K562 (cell line): ENCODE data around the gene MYBPHL. TPM values are rescaled to one million over a fixed set of nuclear protein-coding genes. Genes with fewer than 3 reads are reported as not detected.

Experiments
- CEBPB ChIP-seq: fragments of 450-650 bp; IDR thresholded peaks from 2 replicates; pipeline ENCODE4 v1.6.1; 2016; ENCODE audit warnings: missing genetic modification characterization, missing compliant biosample characterization
- GATA2 ChIP-seq: sonication (generic); formaldehyde crosslinking; IDR thresholded peaks from 2 replicates; pipeline ENCODE4 v1.4.0; 2020; ENCODE audit warnings: mild to moderate bottlenecking, missing genetic modification reagents
- HSF4 ChIP-seq: fragments of 250-450 bp; sonication (Bioruptor Pico); IDR thresholded peaks from 2 replicates; pipeline ENCODE4 v2.1.2; 2022; ENCODE audit warnings: mild to moderate bottlenecking, moderate library complexity, borderline replicate concordance
- IRF2 ChIP-seq: sonication (generic); formaldehyde crosslinking; IDR thresholded peaks from 2 replicates; pipeline ENCODE4 v1.8.1; 2022; ENCODE audit warnings: mild to moderate bottlenecking, missing genetic modification reagents
- JUN ChIP-seq, 2 experiments: sonication (generic) in 1 of 2; formaldehyde crosslinking in 1 of 2; IDR thresholded peaks; 2 replicates each; pipeline versions ENCODE4 v1.6.1 to v1.8.0; 2012 to 2022; ENCODE audit warnings: borderline replicate concordance in 2 of 2, mild to moderate bottlenecking in 2 of 2, improper control_type of control experiment in 1 of 2, low read depth in 1 of 2, low read length in 1 of 2, missing genetic modification reagents in 1 of 2
- NR4A1 ChIP-seq, 2 experiments: fragments of 250-450 bp in 1 of 2; fragments of 450-650 bp in 1 of 2; sonication (Bioruptor Pico) in 1 of 2; IDR thresholded peaks; 2 replicates each; pipeline versions ENCODE4 v1.4.0 to v1.6.1; 2016 to 2020; ENCODE audit warnings: mild to moderate bottlenecking in 2 of 2, missing compliant biosample characterization in 1 of 2, missing genetic modification characterization in 1 of 2, moderate library complexity in 1 of 2
- POLR2A ChIP-seq: fragments of 450-650 bp; conservative IDR thresholded peaks from 2 replicates; pipeline ENCODE4 v1.6.1; 2016
- ZBTB7A ChIP-seq: IDR thresholded peaks from 2 replicates; pipeline ENCODE4 v1.6.1; 2011; ENCODE audit warnings: low read depth, mild to moderate bottlenecking, low read length, moderate library complexity, borderline replicate concordance; ENCODE audit not compliant: control insufficient read depth
- ZNF224 ChIP-seq: sonication (generic); formaldehyde crosslinking; IDR thresholded peaks from 2 replicates; pipeline ENCODE4 v1.8.0; 2022; ENCODE audit warnings: mild to moderate bottlenecking, missing genetic modification reagents
- ZNF444 ChIP-seq: fragments of 250-450 bp; sonication (Bioruptor Pico); IDR thresholded peaks from 2 replicates; pipeline ENCODE4 v1.4.0; 2020; ENCODE audit warnings: mild to moderate bottlenecking, moderate library complexity
- polyA plus RNA-seq, 8 experiments: library from polyadenylated mRNA; depleted of rRNA in 4 of 8; stranded (reverse) in 5 of 8; unstranded in 3 of 8; fragments of >200 nt; fragmentation: Nextera tagmentation in 2 of 8; fragmentation: Illumina TruSeq in 1 of 8; extraction: Ambion mirVana in 2 of 8; extraction: Trizol in 1 of 8; gene quantifications; 2 replicates each; pipeline versions ENCODE4 v1.2.1 to v1.2.3, GENCODE V29; 2011 to 2014; ENCODE audit warnings: inconsistent platforms in 1 of 8, missing spikeins in 1 of 8
- total RNA-seq, 7 experiments: library from RNA; depleted of rRNA in 6 of 7; stranded (reverse); fragments of >200 nt in 6 of 7; fragmentation: Illumina TruSeq in 2 of 7; extraction: Trizol in 2 of 7; gene quantifications; 2 replicates each; pipeline versions ENCODE4 v1.2.1 to v1.2.3, GENCODE V29; 2011 to 2021; ENCODE audit warnings: low replicate concordance in 1 of 7
- TF ChIP-seq, protein P1 (sequence below): fragments of 450-650 bp; formaldehyde crosslinking; IDR thresholded peaks from 2 replicates; pipeline ENCODE4 v1.4.0; 2022; ENCODE audit warnings: missing genetic modification characterization
- TF ChIP-seq, protein P2 (sequence below): fragments of 250-450 bp; sonication (Bioruptor Pico); IDR thresholded peaks from 2 replicates; pipeline ENCODE4 v1.9.0; 2021; ENCODE audit warnings: mild to moderate bottlenecking, inconsistent platforms
- TF ChIP-seq, protein P3 (sequence below): sonication (generic); formaldehyde crosslinking; IDR thresholded peaks from 2 replicates; pipeline ENCODE4 v1.8.0; 2022; ENCODE audit warnings: mild to moderate bottlenecking, missing genetic modification reagents, borderline replicate concordance
- TF ChIP-seq, protein P4 (sequence below): fragments of 450-650 bp; formaldehyde crosslinking; IDR thresholded peaks from 2 replicates; pipeline ENCODE4 v1.4.0; 2020; ENCODE audit warnings: mild to moderate bottlenecking, mixed read lengths
- TF ChIP-seq, protein P5 (sequence below): fragments of 450-650 bp; IDR thresholded peaks from 2 replicates; pipeline ENCODE4 v1.6.1; 2016; ENCODE audit warnings: borderline replicate concordance

MYBPHL gene
- total and polyA plus RNA-seq, 9 of the 15 experiments (the other 6 are each of a cell fraction or from before 2014, with no cell fraction given): 0.20 to 1.9 (median 0.33) TPM

DNA sequence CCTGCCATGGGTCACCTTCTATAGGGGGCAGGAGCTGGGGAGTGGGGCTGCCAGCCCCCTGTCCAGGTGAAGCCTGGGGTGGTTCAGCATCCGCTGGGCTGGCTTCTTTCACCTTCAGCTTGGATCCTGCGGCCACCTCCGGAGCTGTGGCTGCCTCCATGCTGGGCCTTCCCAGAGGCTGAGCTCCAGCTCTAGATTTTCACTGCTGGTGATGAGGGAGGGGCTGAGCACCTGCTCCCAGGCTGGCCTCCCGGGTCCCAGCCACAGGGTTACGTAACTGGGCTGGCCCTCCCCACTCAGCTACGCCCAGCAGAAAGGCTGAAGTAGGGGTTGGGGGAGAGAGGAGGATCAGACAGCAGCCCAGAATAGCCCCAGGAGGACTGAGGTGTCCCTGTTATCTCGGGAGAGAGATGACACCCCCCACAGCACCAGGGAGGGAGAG lies at the start of gene MYBPHL (continued):
- TF ChIP-seq, protein P1, sequence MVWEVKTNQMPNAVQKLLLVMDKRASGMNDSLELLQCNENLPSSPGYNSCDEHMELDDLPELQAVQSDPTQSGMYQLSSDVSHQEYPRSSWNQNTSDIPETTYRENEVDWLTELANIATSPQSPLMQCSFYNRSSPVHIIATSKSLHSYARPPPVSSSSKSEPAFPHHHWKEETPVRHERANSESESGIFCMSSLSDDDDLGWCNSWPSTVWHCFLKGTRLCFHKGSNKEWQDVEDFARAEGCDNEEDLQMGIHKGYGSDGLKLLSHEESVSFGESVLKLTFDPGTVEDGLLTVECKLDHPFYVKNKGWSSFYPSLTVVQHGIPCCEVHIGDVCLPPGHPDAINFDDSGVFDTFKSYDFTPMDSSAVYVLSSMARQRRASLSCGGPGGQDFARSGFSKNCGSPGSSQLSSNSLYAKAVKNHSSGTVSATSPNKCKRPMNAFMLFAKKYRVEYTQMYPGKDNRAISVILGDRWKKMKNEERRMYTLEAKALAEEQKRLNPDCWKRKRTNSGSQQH (CRISPR knock-in tag): 0 out of 2 replicates have a peak, but pooled peaks have one; percentile 11
- TF ChIP-seq ZNF224 (CRISPR knock-in tag) (no peak), POLR2A (0 out of 2 replicates have a peak, but pooled peaks have one; percentile 19), NR4A1 (CRISPR knock-in tag; IDR thresholded peaks at IDR 0.05) (no peak), NR4A1 (tag; IDR thresholded peaks at IDR 0.05) (no peak), ZNF444 (CRISPR knock-in tag) (no peak), IRF2 (CRISPR knock-in tag) (no peak), GATA2 (CRISPR knock-in tag) (no peak), HSF4 (CRISPR knock-in tag) (no peak), JUN (IDR thresholded peaks at IDR 0.05; ENCODE audit: borderline replicate concordance, low read depth, low read length) (no peak), JUN (CRISPR knock-in tag; IDR thresholded peaks at IDR 0.05; ENCODE audit: borderline replicate concordance) (0 out of 2 replicates have a peak, but pooled peaks have one; percentile 58), CEBPB (tag) (peak; percentile 92), ZBTB7A (peak; percentile 21; the same call in 1 of the 2 replicates)
- TF ChIP-seq, protein P2, sequence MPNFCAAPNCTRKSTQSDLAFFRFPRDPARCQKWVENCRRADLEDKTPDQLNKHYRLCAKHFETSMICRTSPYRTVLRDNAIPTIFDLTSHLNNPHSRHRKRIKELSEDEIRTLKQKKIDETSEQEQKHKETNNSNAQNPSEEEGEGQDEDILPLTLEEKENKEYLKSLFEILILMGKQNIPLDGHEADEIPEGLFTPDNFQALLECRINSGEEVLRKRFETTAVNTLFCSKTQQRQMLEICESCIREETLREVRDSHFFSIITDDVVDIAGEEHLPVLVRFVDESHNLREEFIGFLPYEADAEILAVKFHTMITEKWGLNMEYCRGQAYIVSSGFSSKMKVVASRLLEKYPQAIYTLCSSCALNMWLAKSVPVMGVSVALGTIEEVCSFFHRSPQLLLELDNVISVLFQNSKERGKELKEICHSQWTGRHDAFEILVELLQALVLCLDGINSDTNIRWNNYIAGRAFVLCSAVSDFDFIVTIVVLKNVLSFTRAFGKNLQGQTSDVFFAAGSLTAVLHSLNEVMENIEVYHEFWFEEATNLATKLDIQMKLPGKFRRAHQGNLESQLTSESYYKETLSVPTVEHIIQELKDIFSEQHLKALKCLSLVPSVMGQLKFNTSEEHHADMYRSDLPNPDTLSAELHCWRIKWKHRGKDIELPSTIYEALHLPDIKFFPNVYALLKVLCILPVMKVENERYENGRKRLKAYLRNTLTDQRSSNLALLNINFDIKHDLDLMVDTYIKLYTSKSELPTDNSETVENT (CRISPR knock-in tag): no peak
- TF ChIP-seq, protein P3, sequence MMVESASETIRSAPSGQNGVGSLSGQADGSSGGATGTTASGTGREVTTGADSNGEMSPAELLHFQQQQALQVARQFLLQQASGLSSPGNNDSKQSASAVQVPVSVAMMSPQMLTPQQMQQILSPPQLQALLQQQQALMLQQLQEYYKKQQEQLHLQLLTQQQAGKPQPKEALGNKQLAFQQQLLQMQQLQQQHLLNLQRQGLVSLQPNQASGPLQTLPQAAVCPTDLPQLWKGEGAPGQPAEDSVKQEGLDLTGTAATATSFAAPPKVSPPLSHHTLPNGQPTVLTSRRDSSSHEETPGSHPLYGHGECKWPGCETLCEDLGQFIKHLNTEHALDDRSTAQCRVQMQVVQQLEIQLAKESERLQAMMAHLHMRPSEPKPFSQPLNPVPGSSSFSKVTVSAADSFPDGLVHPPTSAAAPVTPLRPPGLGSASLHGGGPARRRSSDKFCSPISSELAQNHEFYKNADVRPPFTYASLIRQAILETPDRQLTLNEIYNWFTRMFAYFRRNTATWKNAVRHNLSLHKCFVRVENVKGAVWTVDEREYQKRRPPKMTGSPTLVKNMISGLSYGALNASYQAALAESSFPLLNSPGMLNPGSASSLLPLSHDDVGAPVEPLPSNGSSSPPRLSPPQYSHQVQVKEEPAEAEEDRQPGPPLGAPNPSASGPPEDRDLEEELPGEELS (CRISPR knock-in tag): 0 out of 2 replicates have a peak, but pooled peaks have one; percentile 21
- TF ChIP-seq, protein P4, sequence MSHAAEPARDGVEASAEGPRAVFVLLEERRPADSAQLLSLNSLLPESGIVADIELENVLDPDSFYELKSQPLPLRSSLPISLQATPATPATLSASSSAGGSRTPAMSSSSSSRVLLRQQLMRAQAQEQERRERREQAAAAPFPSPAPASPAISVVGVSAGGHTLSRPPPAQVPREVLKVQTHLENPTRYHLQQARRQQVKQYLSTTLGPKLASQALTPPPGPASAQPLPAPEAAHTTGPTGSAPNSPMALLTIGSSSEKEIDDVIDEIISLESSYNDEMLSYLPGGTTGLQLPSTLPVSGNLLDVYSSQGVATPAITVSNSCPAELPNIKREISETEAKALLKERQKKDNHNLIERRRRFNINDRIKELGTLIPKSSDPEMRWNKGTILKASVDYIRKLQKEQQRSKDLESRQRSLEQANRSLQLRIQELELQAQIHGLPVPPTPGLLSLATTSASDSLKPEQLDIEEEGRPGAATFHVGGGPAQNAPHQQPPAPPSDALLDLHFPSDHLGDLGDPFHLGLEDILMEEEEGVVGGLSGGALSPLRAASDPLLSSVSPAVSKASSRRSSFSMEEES: no peak
- TF ChIP-seq, protein P5, sequence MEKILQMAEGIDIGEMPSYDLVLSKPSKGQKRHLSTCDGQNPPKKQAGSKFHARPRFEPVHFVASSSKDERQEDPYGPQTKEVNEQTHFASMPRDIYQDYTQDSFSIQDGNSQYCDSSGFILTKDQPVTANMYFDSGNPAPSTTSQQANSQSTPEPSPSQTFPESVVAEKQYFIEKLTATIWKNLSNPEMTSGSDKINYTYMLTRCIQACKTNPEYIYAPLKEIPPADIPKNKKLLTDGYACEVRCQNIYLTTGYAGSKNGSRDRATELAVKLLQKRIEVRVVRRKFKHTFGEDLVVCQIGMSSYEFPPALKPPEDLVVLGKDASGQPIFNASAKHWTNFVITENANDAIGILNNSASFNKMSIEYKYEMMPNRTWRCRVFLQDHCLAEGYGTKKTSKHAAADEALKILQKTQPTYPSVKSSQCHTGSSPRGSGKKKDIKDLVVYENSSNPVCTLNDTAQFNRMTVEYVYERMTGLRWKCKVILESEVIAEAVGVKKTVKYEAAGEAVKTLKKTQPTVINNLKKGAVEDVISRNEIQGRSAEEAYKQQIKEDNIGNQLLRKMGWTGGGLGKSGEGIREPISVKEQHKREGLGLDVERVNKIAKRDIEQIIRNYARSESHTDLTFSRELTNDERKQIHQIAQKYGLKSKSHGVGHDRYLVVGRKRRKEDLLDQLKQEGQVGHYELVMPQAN: no peak
